H9 (cell line): ENCODE measurements around the gene PDE1C. TPM values are rescaled to one million over a fixed set of nuclear protein-coding genes. Genes with fewer than 3 reads are reported as not detected.

Experiments
- DNase-seq: peaks from one replicate; pipeline ENCODE4 v3.0.0-alpha.2; 2017
- H2AFZ ChIP-seq: one replicate; pipeline ENCODE4 v1.6.1; 2013; ENCODE audit warnings: mild to moderate bottlenecking, low read length, control low read depth, moderate library complexity
- H2AK5ac ChIP-seq: 2 replicates; pipeline ENCODE4 v1.6.1; 2013; ENCODE audit warnings: low read length, control low read depth, mixed read lengths; ENCODE audit not compliant: insufficient read length
- H2BK120ac ChIP-seq: one replicate; pipeline ENCODE4 v1.6.1; 2013; ENCODE audit warnings: low read depth, mild to moderate bottlenecking, low read length, control low read depth, inconsistent platforms; ENCODE audit not compliant: poor library complexity, severe bottlenecking
- H2BK12ac ChIP-seq: 2 replicates; pipeline ENCODE4 v1.6.1; 2013; ENCODE audit warnings: low read length, control low read depth, mixed read lengths, low read depth; ENCODE audit not compliant: insufficient read length
- H2BK15ac ChIP-seq: 2 replicates; pipeline ENCODE4 v1.6.1; 2013; ENCODE audit warnings: low read depth, low read length, control low read depth
- H2BK20ac ChIP-seq: one replicate; pipeline ENCODE4 v1.6.1; 2013; ENCODE audit warnings: low read depth, mild to moderate bottlenecking, low read length, control low read depth, inconsistent platforms; ENCODE audit not compliant: poor library complexity, severe bottlenecking
- H2BK5ac ChIP-seq: 2 replicates; pipeline ENCODE4 v1.6.1; 2013; ENCODE audit warnings: low read length, control low read depth, mixed read lengths; ENCODE audit not compliant: insufficient read length
- H3K14ac ChIP-seq: 2 replicates; pipeline ENCODE4 v1.6.1; 2013; ENCODE audit warnings: low read length, control low read depth; ENCODE audit not compliant: insufficient read depth
- H3K18ac ChIP-seq: 2 replicates; pipeline ENCODE4 v1.6.1; 2013; ENCODE audit warnings: low read depth, mild to moderate bottlenecking, mixed read lengths, low read length, control low read depth; ENCODE audit not compliant: insufficient read length
- H3K23ac ChIP-seq: 2 replicates; pipeline ENCODE4 v1.6.1; 2013; ENCODE audit warnings: low read length, control low read depth, mixed read lengths, low read depth; ENCODE audit not compliant: insufficient read length
- H3K23me2 ChIP-seq: 2 replicates; pipeline ENCODE4 v1.6.1; 2013; ENCODE audit warnings: low read depth, mild to moderate bottlenecking, mixed read lengths, low read length, control low read depth; ENCODE audit not compliant: insufficient read length, poor library complexity, severe bottlenecking
- H3K27ac ChIP-seq: 2 replicates; pipeline ENCODE4 v1.5.1; 2013; ENCODE audit warnings: low read length, control low read depth, mixed read lengths, low read depth; ENCODE audit not compliant: insufficient read length
- H3K27me3 ChIP-seq: 2 replicates; pipeline ENCODE4 v1.6.1; 2013; ENCODE audit warnings: low read length, control low read depth, inconsistent platforms; ENCODE audit not compliant: insufficient read depth
- H3K4ac ChIP-seq: 2 replicates; pipeline ENCODE4 v1.6.1; 2013; ENCODE audit warnings: low read depth, mild to moderate bottlenecking, control low read depth, inconsistent platforms, low read length, moderate library complexity
- H3K4me1 ChIP-seq: 2 replicates; pipeline ENCODE4 v1.6.1; 2013; ENCODE audit warnings: low read length, control low read depth, inconsistent platforms; ENCODE audit not compliant: insufficient read depth
- H3K4me2 ChIP-seq: 2 replicates; pipeline ENCODE4 v1.6.1; 2013; ENCODE audit warnings: low read length, control low read depth, mixed read lengths; ENCODE audit not compliant: insufficient read length, insufficient read depth
- H3K56ac ChIP-seq: 2 replicates; pipeline ENCODE4 v1.6.1; 2013; ENCODE audit warnings: low read depth, mild to moderate bottlenecking, mixed read lengths, low read length, control low read depth; ENCODE audit not compliant: insufficient read length
- H3K79me1 ChIP-seq: 2 replicates; pipeline ENCODE4 v1.6.1; 2013; ENCODE audit warnings: low read depth, mild to moderate bottlenecking, moderate library complexity, low read length, control low read depth, inconsistent platforms; ENCODE audit not compliant: insufficient read depth, poor library complexity, severe bottlenecking
- H3K79me2 ChIP-seq: 2 replicates; pipeline ENCODE4 v1.6.1; 2013; ENCODE audit warnings: low read length, control low read depth, inconsistent platforms; ENCODE audit not compliant: insufficient read depth
- H3K9ac ChIP-seq: 2 replicates; pipeline ENCODE4 v1.6.1; 2013; ENCODE audit warnings: low read length, control low read depth, mixed read lengths; ENCODE audit not compliant: insufficient read length; ENCODE audit errors: extremely low read depth
- H3K9me3 ChIP-seq: one replicate; pipeline ENCODE4 v1.6.1; 2013; ENCODE audit warnings: low read depth, low read length, inconsistent platforms; ENCODE audit not compliant: control insufficient read depth
- H3T11ph ChIP-seq: one replicate; pipeline ENCODE4 v1.6.1; 2013; ENCODE audit warnings: mild to moderate bottlenecking, low read length, control low read depth, inconsistent platforms
- H4K20me1 ChIP-seq: one replicate; pipeline ENCODE4 v1.6.1; 2013; ENCODE audit not compliant: control insufficient read depth, insufficient read length, insufficient read depth
- H4K5ac ChIP-seq: 2 replicates; pipeline ENCODE4 v1.6.1; 2013; ENCODE audit warnings: low read depth, mild to moderate bottlenecking, mixed read lengths, low read length, control low read depth; ENCODE audit not compliant: insufficient read length
- H4K8ac ChIP-seq: replicated peaks from 2 replicates; pipeline ENCODE4 v1.6.1; 2013; ENCODE audit warnings: low read length, control low read depth, mixed read lengths, low read depth; ENCODE audit not compliant: insufficient read length
- H4K91ac ChIP-seq: 2 replicates; pipeline ENCODE4 v1.6.1; 2013; ENCODE audit warnings: low read depth, mild to moderate bottlenecking, moderate library complexity, mixed read lengths, low read length, control low read depth; ENCODE audit not compliant: insufficient read length
- H3K27ac Mint-ChIP-seq, 3 experiments: 2 replicates in 2 of 3; 3 replicates in 1 of 3; pipeline ENCODE4 v1.8.0; 2020 to 2021; ENCODE audit warnings: mixed read lengths in 3 of 3, mild to moderate bottlenecking in 1 of 3, moderate library complexity in 1 of 3
- H3K27me3 Mint-ChIP-seq: 2 replicates; pipeline ENCODE4 v1.8.0; 2021; ENCODE audit warnings: low read depth, mild to moderate bottlenecking, moderate library complexity, mixed read lengths
- H3K36me3 Mint-ChIP-seq, 3 experiments: 2 replicates in 2 of 3; 3 replicates in 1 of 3; pipeline ENCODE4 v1.8.0; 2020 to 2021; ENCODE audit warnings: low read depth in 3 of 3, mixed read lengths in 3 of 3; ENCODE audit not compliant: insufficient read depth in 1 of 3
- H3K4me1 Mint-ChIP-seq, 2 experiments: 2 replicates each; pipeline ENCODE4 v1.8.0; 2020; ENCODE audit warnings: mixed read lengths in 2 of 2
- H3K4me3 Mint-ChIP-seq, 2 experiments: 2 replicates in 1 of 2; 3 replicates in 1 of 2; pipeline ENCODE4 v1.8.0; 2020 to 2021; ENCODE audit warnings: mild to moderate bottlenecking in 2 of 2, mixed read lengths in 2 of 2, moderate library complexity in 1 of 2
- H3K9me3 Mint-ChIP-seq, 2 experiments: 2 replicates in 1 of 2; 3 replicates in 1 of 2; pipeline ENCODE4 v1.8.0; 2020; ENCODE audit warnings: mild to moderate bottlenecking in 2 of 2, mixed read lengths in 2 of 2, moderate library complexity in 1 of 2
- CTCF ChIP-seq: fragments of 200-600 bp; sonication (generic); conservative IDR thresholded peaks from 3 replicates; pipeline ENCODE4 v1.8.0; 2021; ENCODE audit warnings: antibody characterized with exemption, mild to moderate bottlenecking
- WGBS: extraction: QIAGEN DNeasy Blood & Tissue Kit; methylation state at CpG from one replicate; pipeline ENCODE4 v1.1.7; 2013; ENCODE audit warnings: missing lambda C conversion rate, low lambda C conversion rate, mixed read lengths; ENCODE audit not compliant: insufficient read length; ENCODE audit errors: extremely low coverage; 5-methylcytosine and 5-hydroxymethylcytosine counted together
- total RNA-seq: library from RNA; stranded (reverse); gene quantifications from 2 replicates; pipeline ENCODE4 v1.2.1, GENCODE V29; 2021

The PDE1C gene
- total RNA-seq, 1 experiment from 2014 or later, result 0.17 TPM

GRCh38 chr7:31811650-31812461 lies 258.4 kb downstream of the PDE1C start:
- Histone ChIP-seq H3K9me3 (no peaks in the 10 kb centered on the region), H2BK12ac (no peak overlapping the region), H2BK120ac (no peak overlapping the region), H4K5ac (no peak overlapping the region), H3K18ac (no peak overlapping the region), H4K20me1 (no peaks in the 10 kb centered on the region), H3K56ac (no peak overlapping the region), H3K23me2 (no peaks in the 10 kb centered on the region), H3K23ac (no peak overlapping the region), H3K27ac (no peak overlapping the region), H2BK20ac (no peak overlapping the region), H2AFZ (no peak overlapping the region), H2BK5ac (no peak overlapping the region), H3K4me1 (no peaks in the 10 kb centered on the region), H3K14ac (no peak overlapping the region), H3K79me2 (no peaks in the 10 kb centered on the region), H2BK15ac (no peak overlapping the region), H3K4ac (no peak overlapping the region), H3T11ph (no peak overlapping the region), H3K27me3 (no peaks in the 10 kb centered on the region), H3K79me1 (no peaks in the 10 kb centered on the region), H4K91ac (no peak overlapping the region), H3K4me2 (no peak overlapping the region), H2AK5ac (no peak overlapping the region), H4K8ac (no peak overlapping the region), H3K9ac (no peak overlapping the region)
- WGBS, result no CpG with 5 or more reads among the region's 3 CpGs
- H3K27ac Mint-ChIP-seq, result no peak overlapping the region
- DNase-seq, result no peak
- no peaks in the 10 kb centered on the region for H3K36me3 Mint-ChIP-seq
- H3K9me3 Mint-ChIP-seq, result no peaks in the 10 kb centered on the region
- H3K27me3 Mint-ChIP-seq, result peaks cover 21% of the 10 kb centered on the region
- TF ChIP-seq CTCF, result no peak
- no peak overlapping the region for H3K4me3 Mint-ChIP-seq
- H3K4me1 Mint-ChIP-seq, result no peaks in the 10 kb centered on the region
